IPS-20b (cell line): ENCODE data around the gene SPTA1.

Experiments used
- H3K27ac ChIP-seq: one replicate; pipeline ENCODE4 v1.5.1; 2013; ENCODE audit warnings: low read length
- H3K27me3 ChIP-seq: 2 replicates; pipeline ENCODE4 v1.6.1; 2013; ENCODE audit warnings: mild to moderate bottlenecking, low read length, inconsistent platforms; ENCODE audit not compliant: insufficient read depth
- H3K36me3 ChIP-seq: 2 replicates; pipeline ENCODE4 v1.6.1; 2013; ENCODE audit warnings: low read depth, mild to moderate bottlenecking, inconsistent platforms, low read length, moderate library complexity; ENCODE audit not compliant: insufficient read depth
- H3K4me1 ChIP-seq: 2 replicates; pipeline ENCODE4 v1.6.1; 2013; ENCODE audit warnings: mild to moderate bottlenecking, control low read depth, inconsistent platforms, low read length, moderate library complexity; ENCODE audit not compliant: insufficient read depth
- H3K4me3 ChIP-seq: 2 replicates; pipeline ENCODE4 v1.5.1; 2013; ENCODE audit warnings: mild to moderate bottlenecking, low read length, inconsistent platforms
- H3K9ac ChIP-seq: 2 replicates; pipeline ENCODE4 v1.6.1; 2013; ENCODE audit warnings: low read depth, mild to moderate bottlenecking, inconsistent platforms, low read length, moderate library complexity
- H3K9me3 ChIP-seq: 2 replicates; pipeline ENCODE4 v1.6.1; 2013; ENCODE audit warnings: mild to moderate bottlenecking, low read depth, low read length, inconsistent platforms; ENCODE audit not compliant: insufficient read depth

Gene SPTA1

GRCh38 chr1:158613764-158614163, 72.8 kb downstream of the SPTA1 start:
- H3K27me3 ChIP-seq: no peaks in the 10 kb centered on the region
- H3K9me3 ChIP-seq: no peaks in the 10 kb centered on the region
- H3K9ac ChIP-seq: no peak overlapping the region
- H3K4me1 ChIP-seq: no peaks in the 10 kb centered on the region
- H3K36me3 ChIP-seq: no peaks in the 10 kb centered on the region
- no peak overlapping the region for H3K4me3 ChIP-seq
- H3K27ac ChIP-seq: no peak overlapping the region

- Histone ChIP-seq H3K36me3 (no peaks in the 10 kb centered on the region), H3K9me3 (no peaks in the 10 kb centered on the region), H3K4me1 (no peaks in the 10 kb centered on the region), H3K27ac (no peak overlapping the region), H3K27me3 (no peaks in the 10 kb centered on the region), H3K9ac (no peak overlapping the region), H3K4me3 (no peak overlapping the region)
Measured at GRCh38 chr1:158611916-158612315, 74.6 kb downstream of the SPTA1 start.

DNA sequence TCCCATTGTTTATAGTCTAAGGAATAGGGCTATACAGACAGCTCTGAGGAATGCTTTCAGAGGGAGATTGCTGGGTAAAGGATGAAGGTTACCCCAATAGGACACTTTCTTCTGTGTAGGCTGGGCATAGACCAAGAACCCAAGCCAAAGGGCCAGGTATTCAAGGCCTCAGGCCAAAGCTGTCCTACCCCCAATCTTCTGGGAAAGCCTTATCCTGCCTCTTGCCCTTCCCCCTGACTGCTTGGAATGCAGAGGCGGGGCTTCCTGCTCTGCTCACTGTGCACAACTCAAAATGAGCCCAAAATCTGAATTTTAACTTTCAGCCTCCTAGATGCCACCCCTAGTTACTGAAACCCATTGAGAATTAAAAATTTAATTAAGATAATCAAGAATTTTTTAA, 79.2 kb downstream of the SPTA1 start:
- Histone ChIP-seq H3K4me1 (no peaks in the 10 kb centered on the region), H3K9ac (no peak overlapping the region), H3K9me3 (no peaks in the 10 kb centered on the region), H3K27ac (no peak overlapping the region), H3K36me3 (no peaks in the 10 kb centered on the region), H3K4me3 (no peak overlapping the region), H3K27me3 (no peaks in the 10 kb centered on the region)

- Histone ChIP-seq H3K4me3 (no peak within 1 kb of the TSS), H3K27me3 (no peaks in the 10 kb centered on the region), H3K36me3 (no peaks in the 10 kb centered on the region), H3K9ac (no peak within 1 kb of the TSS), H3K9me3 (no peaks in the 10 kb centered on the region), H3K27ac (no peak within 1 kb of the TSS), H3K4me1 (no peaks in the 10 kb centered on the region)
Measured at GRCh38 chr1:158604968-158605367, 81.5 kb downstream of the SPTA1 start, which contains the start of gene OR10Z1. Gene OR10Z1, plus strand, starts transcription at chr1:158605268. Its CDS starts 1,171 bp downstream, at chr1:158606439.

DNA sequence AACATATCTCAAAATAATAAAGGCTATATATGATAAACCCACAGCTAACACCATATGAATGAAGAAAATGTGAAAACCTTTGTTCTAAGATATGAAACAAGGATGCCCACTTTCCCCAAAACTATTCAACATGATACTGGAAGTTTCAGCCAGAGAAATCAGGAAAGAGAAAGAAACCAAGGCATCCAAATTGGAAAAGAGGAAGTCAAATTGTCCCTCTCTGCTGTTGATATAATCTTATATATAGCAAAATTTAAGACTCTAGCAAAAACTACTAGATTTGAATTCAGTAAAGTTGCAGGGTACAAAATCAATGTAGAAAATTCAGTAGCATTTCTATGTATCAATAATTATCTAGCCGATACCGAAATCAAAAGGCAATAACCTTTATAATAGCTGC, 85.8 kb downstream of the SPTA1 start:
- Histone ChIP-seq H3K4me1 (no peaks in the 10 kb centered on the region), H3K27me3 (no peaks in the 10 kb centered on the region), H3K4me3 (no peak overlapping the region), H3K27ac (no peak overlapping the region), H3K9me3 (peaks cover 13% of the 10 kb centered on the region), H3K36me3 (no peaks in the 10 kb centered on the region), H3K9ac (no peak overlapping the region)

GRCh38 chr1:158586942-158587341, 99.6 kb downstream of the SPTA1 start:
- no peaks in the 10 kb centered on the region for H3K27me3 ChIP-seq
- H3K27ac ChIP-seq: no peak overlapping the region
- no peak overlapping the region for H3K4me3 ChIP-seq
- no peak overlapping the region for H3K9ac ChIP-seq
- H3K9me3 ChIP-seq: peaks cover 21% of the 10 kb centered on the region
- no peaks in the 10 kb centered on the region for H3K36me3 ChIP-seq
- no peaks in the 10 kb centered on the region for H3K4me1 ChIP-seq

DNA sequence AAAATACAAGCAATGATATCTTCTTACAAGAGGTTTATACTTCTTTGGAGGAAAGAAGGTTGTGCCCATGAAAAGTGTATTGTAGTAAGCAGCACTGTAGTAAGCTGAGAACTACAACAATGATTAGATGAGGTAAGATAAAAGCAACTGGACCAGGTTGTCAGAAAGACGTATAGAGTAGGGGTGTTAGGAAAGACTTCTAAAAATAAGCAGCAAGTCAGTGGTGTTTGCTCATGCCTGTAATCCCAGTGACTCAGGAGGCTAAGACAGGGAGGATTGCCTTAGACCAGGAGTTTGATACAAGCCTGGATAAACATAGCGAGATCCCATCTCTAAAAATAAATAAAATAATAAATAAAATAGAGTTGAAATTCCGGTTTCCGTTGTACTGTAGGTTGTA, 102.6 kb downstream of the SPTA1 start:
- Histone ChIP-seq H3K4me1 (no peaks in the 10 kb centered on the region), H3K27ac (no peak overlapping the region), H3K9ac (no peak overlapping the region), H3K4me3 (no peak overlapping the region), H3K36me3 (no peaks in the 10 kb centered on the region), H3K27me3 (no peaks in the 10 kb centered on the region), H3K9me3 (peaks cover 21% of the 10 kb centered on the region)

DNA sequence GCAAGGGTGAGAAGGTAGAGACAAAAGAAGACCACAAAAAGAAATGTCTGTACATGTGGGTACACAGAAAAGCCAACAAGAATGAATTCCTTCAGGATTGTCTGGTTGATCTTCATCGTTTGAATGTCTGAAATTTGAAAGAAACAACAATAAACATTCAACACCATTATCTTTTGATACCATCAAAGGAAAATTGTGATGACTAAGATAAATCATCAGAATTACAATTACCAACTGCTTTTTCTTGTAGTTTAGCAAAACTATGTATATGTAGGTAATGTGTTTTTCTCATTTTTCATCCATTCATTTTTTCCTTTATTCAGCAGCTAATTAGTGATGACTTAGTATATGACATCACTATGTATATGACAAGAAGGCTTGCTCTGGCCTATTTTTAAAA, 106.8 kb downstream of the SPTA1 start, which contains the start of gene OR10X1:
Gene OR10X1 (minus strand): TSS at position 167 of the 400 bp plus-strand sequence. CDS start 0 bp downstream, at position 167.
- H3K9ac ChIP-seq: no peak within 1 kb of the TSS
- no peaks in the 10 kb centered on the region for H3K27me3 ChIP-seq
- H3K9me3 ChIP-seq: no peaks in the 10 kb centered on the region
- no peaks in the 10 kb centered on the region for H3K4me1 ChIP-seq
- no peak within 1 kb of the TSS for H3K4me3 ChIP-seq
- H3K27ac ChIP-seq: no peak within 1 kb of the TSS
- H3K36me3 ChIP-seq: no peaks in the 10 kb centered on the region

- no peak overlapping the region for H3K4me3 ChIP-seq
- H3K9ac ChIP-seq: no peak overlapping the region
- no peaks in the 10 kb centered on the region for H3K9me3 ChIP-seq
- no peaks in the 10 kb centered on the region for H3K27me3 ChIP-seq
- H3K27ac ChIP-seq: no peak overlapping the region
- H3K4me1 ChIP-seq: no peaks in the 10 kb centered on the region
- no peaks in the 10 kb centered on the region for H3K36me3 ChIP-seq
Measured at GRCh38 chr1:158577561-158577960, 109.0 kb downstream of the SPTA1 start.

DNA sequence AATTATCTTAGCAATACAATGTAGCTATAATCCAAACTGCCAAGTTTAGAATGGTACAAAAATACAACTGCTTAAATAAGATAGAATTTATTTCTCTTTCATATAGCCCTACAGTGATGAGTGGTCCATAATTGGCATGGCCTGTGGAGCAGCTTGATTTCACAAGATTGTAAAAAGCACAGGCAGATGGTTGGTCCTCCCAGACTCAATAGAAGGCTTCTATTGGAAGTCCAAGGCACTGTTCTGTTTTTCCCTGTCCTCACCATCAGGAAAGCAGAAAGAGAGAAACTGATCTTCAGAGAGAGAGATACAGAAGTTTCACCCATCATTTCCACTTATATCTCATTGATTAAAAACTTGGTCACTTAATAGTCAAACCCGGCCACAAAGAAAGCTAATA, 114.3 kb downstream of the SPTA1 start:
- Histone ChIP-seq H3K27ac (no peak overlapping the region), H3K4me1 (no peaks in the 10 kb centered on the region), H3K27me3 (no peaks in the 10 kb centered on the region), H3K36me3 (no peaks in the 10 kb centered on the region), H3K9ac (no peak overlapping the region), H3K9me3 (no peaks in the 10 kb centered on the region), H3K4me3 (no peak overlapping the region)

- Histone ChIP-seq H3K27me3 (no peaks in the 10 kb centered on the region), H3K9ac (no peak within 1 kb of the TSS), H3K9me3 (no peaks in the 10 kb centered on the region), H3K4me3 (no peak within 1 kb of the TSS), H3K27ac (no peak within 1 kb of the TSS), H3K36me3 (no peaks in the 10 kb centered on the region), H3K4me1 (no peaks in the 10 kb centered on the region)
Measured at GRCh38 chr1:158570480-158570879, 116.0 kb downstream of the SPTA1 start, which contains the start of gene OR6P1. Gene OR6P1, minus strand, starts transcription at chr1:158570580. Its CDS starts 6,976 bp downstream, at chr1:158563604.

DNA sequence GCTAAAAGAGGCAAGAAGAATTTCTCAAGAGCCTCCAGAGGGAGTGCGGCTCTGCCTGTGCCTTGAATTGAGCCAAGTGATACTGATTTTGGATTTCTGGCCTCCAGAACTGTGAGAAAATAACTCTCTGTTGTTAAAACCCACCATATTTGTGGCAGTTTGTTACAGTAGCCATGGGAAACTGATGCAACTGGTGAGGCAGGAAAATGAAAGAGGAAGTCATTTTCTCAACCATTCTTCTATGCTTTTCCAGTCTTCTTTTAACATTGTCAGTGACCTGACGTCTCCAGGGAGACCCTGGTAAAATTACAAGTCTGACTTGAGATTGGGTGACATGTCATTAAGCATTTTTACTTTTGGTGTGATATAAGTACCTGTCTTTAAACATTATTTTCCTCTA, 121.9 kb downstream of the SPTA1 start:
- Histone ChIP-seq H3K4me1 (no peaks in the 10 kb centered on the region), H3K9me3 (no peaks in the 10 kb centered on the region), H3K4me3 (no peak overlapping the region), H3K27me3 (no peaks in the 10 kb centered on the region), H3K36me3 (no peaks in the 10 kb centered on the region), H3K27ac (no peak overlapping the region), H3K9ac (no peak overlapping the region)
